Erythroblast (primary cell): ENCODE data around the gene PPDPF.

Experiments used
- GATA1 ChIP-seq: IDR thresholded peaks from 2 replicates; pipeline ENCODE4 v1.6.1; 2011; ENCODE audit warnings: low read depth, mild to moderate bottlenecking, control low read depth, low read length, moderate library complexity
- POLR2A ChIP-seq: IDR thresholded peaks from 2 replicates; pipeline ENCODE4 v1.6.1; 2011; ENCODE audit warnings: mild to moderate bottlenecking, low read length

DNA sequence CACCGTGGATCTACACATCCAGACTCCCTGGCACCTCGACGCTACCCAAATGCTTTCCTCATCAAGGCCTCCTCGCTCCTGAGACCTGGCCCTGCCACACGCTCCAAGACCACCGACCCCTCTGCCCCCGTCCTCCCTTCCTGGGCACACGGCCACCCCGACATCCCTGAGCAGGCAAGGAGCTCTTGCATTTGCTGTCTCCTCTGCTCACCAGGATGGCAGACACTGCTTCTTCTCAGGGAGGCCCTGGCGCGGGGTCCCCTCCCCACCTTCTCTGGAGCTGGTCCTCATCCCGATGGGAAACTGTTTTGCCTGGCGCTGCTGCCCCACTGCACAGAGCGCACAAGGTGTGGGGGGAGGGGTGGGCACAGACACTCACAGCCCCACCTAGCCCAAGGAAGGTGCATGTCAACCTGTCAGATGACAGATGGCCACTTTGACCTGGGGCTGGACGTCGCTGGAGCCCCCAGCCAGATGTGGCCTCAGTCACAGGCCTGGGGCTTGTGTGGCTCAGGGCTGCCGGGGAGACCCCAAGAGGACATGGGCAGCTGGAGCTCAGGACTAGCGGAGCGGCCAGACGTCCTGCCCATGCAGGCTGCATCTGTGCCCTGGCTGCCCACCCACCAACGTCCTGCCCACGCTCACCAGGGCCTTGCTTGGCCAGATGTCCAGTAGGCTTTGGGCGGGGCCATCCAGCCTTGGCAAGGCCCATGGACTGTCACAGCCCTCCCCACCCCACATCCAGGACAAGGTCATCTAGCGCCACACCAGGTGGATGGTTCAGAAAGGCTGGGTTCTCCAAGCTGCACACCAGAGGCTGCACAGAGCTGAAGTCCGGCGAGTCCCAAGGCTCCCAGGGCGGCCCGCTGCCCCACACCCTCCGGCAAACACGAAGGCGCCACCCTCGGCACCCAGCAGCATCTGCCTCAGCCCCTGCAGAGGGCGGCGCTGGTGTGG lies 41.9 kb upstream of the PPDPF start:
- no peak for TF ChIP-seq POLR2A
- no peak for TF ChIP-seq GATA1
